ENCODE measurements around the gene PHF21B.
"Not testable (repeated sequence)": the region's sequence is repeated elsewhere in the genome, so short reads cannot be mapped to it uniquely, and the experiment has no call there.

The PHF21B gene

DNA sequence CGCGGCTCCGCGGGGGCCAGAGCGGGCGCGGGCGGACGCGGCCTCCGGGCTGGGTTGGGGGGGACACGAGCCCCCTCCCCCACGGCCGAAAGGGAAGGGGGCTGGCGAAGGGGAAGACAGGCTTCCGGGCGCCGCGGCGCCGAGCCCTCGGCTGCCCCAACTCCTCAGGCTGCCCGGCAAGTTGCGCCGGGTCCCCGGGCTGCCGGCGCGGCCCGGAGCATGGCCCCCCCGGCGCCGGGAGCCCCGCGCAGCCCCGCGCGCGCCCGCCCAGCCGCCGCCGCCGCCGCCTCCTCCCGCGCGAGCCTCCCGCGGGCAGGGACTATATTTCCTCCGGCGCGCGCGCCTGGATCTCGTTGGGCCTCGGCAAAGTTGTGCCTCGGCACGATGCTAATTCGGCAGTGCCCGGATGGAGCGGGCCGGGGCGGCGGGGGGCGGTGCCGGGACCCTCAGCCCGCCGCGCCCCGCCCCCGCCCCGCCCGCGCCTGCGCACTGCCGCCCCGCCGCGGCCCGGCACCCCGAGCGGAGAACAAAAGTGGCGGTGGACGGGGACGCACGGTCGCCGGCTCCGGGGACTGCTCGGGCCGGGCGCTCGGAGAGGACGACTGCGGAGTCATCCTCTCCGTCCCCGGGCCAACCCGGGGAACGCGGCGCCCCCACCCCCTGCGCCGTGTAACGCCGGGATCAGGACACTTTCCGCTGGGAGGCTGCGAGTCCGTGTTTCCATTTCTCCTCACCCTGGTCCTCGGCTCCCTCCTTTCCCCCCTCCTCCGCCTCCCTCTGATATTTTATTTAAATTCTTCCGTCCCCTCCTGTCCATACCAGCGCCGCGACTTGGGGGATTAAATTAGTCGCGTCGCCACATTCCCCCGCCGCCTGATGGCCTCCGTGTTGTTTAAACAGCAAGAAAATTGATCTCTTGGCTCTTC, at the start of gene PHF21B:
PHF21B (minus strand) TSS at position 400 of the 926 bp plus-strand sequence. CDS start 456 bp downstream, outside the sequence.
- Mint-ChIP-seq H3K9me3 (no peaks in the 10 kb centered on the region), H3K36me3 (ENCODE audit: low read depth) (peaks cover 2% of the 10 kb centered on the region), H3K27me3 (ENCODE audit: low read depth) (peaks cover 55% of the 10 kb centered on the region), H3K4me1 (ENCODE audit: low read depth) (peaks cover 9% of the 10 kb centered on the region), H3K27ac (no peak within 1 kb of the TSS), H3K4me3 (peak within 1 kb of the TSS; percentile 89)
- peak; percentile 10 for DNase-seq (ENCODE audit: low spot score)

GRCh38 chr22:45059296-45059695, 49.5 kb upstream of the PHF21B start:
- no peak overlapping the region for H3K4me3 Mint-ChIP-seq
- no peaks in the 10 kb centered on the region for H3K9me3 Mint-ChIP-seq
- no peak for DNase-seq (ENCODE audit: low spot score)
- H3K36me3 Mint-ChIP-seq (ENCODE audit: low read depth) = no peaks in the 10 kb centered on the region
- H3K4me1 Mint-ChIP-seq (ENCODE audit: low read depth) = peaks cover 4% of the 10 kb centered on the region
- no peaks in the 10 kb centered on the region for H3K27me3 Mint-ChIP-seq (ENCODE audit: low read depth)
- H3K27ac Mint-ChIP-seq = no peak overlapping the region

GRCh38 chr22:45058622-45058912, 48.8 kb upstream of the PHF21B start:
- no peak overlapping the region for H3K27ac Mint-ChIP-seq
- no peaks in the 10 kb centered on the region for H3K4me1 Mint-ChIP-seq (ENCODE audit: low read depth)
- no peaks in the 10 kb centered on the region for H3K27me3 Mint-ChIP-seq (ENCODE audit: low read depth)
- H3K36me3 Mint-ChIP-seq (ENCODE audit: low read depth) = no peaks in the 10 kb centered on the region
- H3K4me3 Mint-ChIP-seq = no peak overlapping the region
- H3K9me3 Mint-ChIP-seq = no peaks in the 10 kb centered on the region
- no peak for DNase-seq (ENCODE audit: low spot score)

GRCh38 chr22:45055936-45056335, 46.1 kb upstream of the PHF21B start:
- no peak for DNase-seq (ENCODE audit: low spot score)
- H3K4me3 Mint-ChIP-seq = no peak overlapping the region
- H3K27me3 Mint-ChIP-seq (ENCODE audit: low read depth) = no peaks in the 10 kb centered on the region
- no peaks in the 10 kb centered on the region for H3K36me3 Mint-ChIP-seq (ENCODE audit: low read depth)
- H3K9me3 Mint-ChIP-seq = no peaks in the 10 kb centered on the region
- no peaks in the 10 kb centered on the region for H3K4me1 Mint-ChIP-seq (ENCODE audit: low read depth)
- no peak overlapping the region for H3K27ac Mint-ChIP-seq

DNA sequence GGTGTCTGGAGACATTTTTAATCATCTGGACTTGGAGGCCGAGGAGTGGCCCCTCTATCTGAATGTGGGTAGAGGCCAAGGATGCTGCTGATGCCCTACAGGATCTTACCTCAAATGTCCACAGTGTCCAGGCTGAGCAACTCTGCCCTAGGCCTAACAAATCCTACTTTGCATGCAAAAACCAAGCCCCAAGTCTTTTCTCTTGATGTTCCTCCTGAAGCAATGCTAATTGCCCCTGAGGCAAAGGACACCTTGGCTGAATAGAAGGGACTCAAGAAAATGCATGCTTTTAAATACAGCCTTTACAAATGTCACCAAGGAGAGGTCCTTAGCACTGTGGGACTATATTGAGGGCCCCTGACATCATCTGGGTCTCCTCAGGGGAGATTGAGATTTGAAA, 43.8 kb upstream of the PHF21B start:
- Mint-ChIP-seq H3K36me3 (ENCODE audit: low read depth) (no peaks in the 10 kb centered on the region), H3K4me3 (no peak overlapping the region), H3K27ac (no peak overlapping the region), H3K4me1 (ENCODE audit: low read depth) (no peaks in the 10 kb centered on the region), H3K9me3 (no peaks in the 10 kb centered on the region), H3K27me3 (ENCODE audit: low read depth) (no peaks in the 10 kb centered on the region)
- DNase-seq (ENCODE audit: low spot score) = no peak

DNA sequence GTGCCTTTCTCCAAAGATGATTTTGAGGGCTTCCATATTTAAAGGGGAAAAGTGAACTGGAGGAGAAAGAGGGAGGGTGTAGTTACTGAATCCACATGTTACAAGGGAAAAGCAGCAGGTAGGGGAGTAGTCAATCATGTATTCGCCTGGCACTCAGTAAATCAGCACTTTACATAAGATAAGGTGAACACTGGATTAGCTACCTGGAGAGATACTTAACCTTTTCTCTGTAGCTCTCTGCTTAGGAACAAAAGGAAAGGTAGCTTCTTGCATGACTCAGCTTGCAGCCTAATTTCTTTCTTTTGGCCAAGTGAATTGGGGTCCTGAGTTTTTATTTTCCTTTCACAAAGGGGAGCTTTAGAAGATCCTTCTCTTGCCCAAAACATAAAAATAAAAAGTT, 43.3 kb upstream of the PHF21B start:
- Mint-ChIP-seq H3K36me3 (ENCODE audit: low read depth) (no peaks in the 10 kb centered on the region), H3K27me3 (ENCODE audit: low read depth) (no peaks in the 10 kb centered on the region), H3K4me1 (ENCODE audit: low read depth) (no peaks in the 10 kb centered on the region), H3K27ac (no peak overlapping the region), H3K9me3 (no peaks in the 10 kb centered on the region), H3K4me3 (no peak overlapping the region)
- DNase-seq (ENCODE audit: low spot score) = no peak

GRCh38 chr22:45052665-45053064, 42.9 kb upstream of the PHF21B start:
- H3K4me3 Mint-ChIP-seq; H3K27me3 Mint-ChIP-seq (ENCODE audit: low read depth); H3K4me1 Mint-ChIP-seq (ENCODE audit: low read depth); H3K36me3 Mint-ChIP-seq (ENCODE audit: low read depth); H3K9me3 Mint-ChIP-seq; DNase-seq (ENCODE audit: low spot score); H3K27ac Mint-ChIP-seq: not testable (repeated sequence)

- Mint-ChIP-seq H3K36me3 (ENCODE audit: low read depth) (no peaks in the 10 kb centered on the region), H3K27ac (no peak overlapping the region), H3K27me3 (ENCODE audit: low read depth) (no peaks in the 10 kb centered on the region), H3K9me3 (peaks cover 9% of the 10 kb centered on the region), H3K4me1 (ENCODE audit: low read depth) (no peaks in the 10 kb centered on the region), H3K4me3 (no peak overlapping the region)
- DNase-seq (ENCODE audit: low spot score) = no peak
Observed at GRCh38 chr22:45051946-45052345, 42.1 kb upstream of the PHF21B start.

- no peak overlapping the region for H3K27ac Mint-ChIP-seq
- H3K27me3 Mint-ChIP-seq (ENCODE audit: low read depth) = no peaks in the 10 kb centered on the region
- no peaks in the 10 kb centered on the region for H3K4me1 Mint-ChIP-seq (ENCODE audit: low read depth)
- H3K36me3 Mint-ChIP-seq (ENCODE audit: low read depth) = no peaks in the 10 kb centered on the region
- peaks cover 13% of the 10 kb centered on the region for H3K9me3 Mint-ChIP-seq
- DNase-seq (ENCODE audit: low spot score) = no peak
- H3K4me3 Mint-ChIP-seq = no peak overlapping the region
Observed at GRCh38 chr22:45051419-45051818, 41.6 kb upstream of the PHF21B start.

GRCh38 chr22:45047260-45047659, 37.5 kb upstream of the PHF21B start:
- Mint-ChIP-seq H3K4me1 (ENCODE audit: low read depth) (no peaks in the 10 kb centered on the region), H3K4me3 (no peak overlapping the region), H3K27me3 (ENCODE audit: low read depth) (no peaks in the 10 kb centered on the region), H3K9me3 (peaks cover 13% of the 10 kb centered on the region), H3K27ac (no peak overlapping the region), H3K36me3 (ENCODE audit: low read depth) (no peaks in the 10 kb centered on the region)
- DNase-seq (ENCODE audit: low spot score) = no peak

DNA sequence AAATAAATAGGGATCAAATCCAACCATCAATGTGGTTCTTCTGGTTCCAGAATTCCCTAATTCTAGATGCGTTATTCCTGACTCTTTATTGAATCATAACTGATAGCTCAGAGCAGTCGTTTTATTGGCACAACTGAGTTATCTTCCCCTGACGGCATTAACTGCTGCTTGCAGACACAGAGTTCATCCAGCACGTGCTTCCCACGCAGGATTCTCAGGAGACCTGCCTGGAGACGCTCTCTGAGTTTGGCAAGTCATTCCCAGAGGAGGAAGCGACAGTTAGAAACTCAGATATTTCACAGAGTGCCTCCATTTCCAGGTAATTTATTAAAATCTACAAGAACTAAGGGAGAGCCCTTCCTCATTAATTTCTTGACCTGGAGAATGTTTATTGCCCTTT, 35.4 kb upstream of the PHF21B start:
- no peak overlapping the region for H3K27ac Mint-ChIP-seq
- no peaks in the 10 kb centered on the region for H3K36me3 Mint-ChIP-seq (ENCODE audit: low read depth)
- DNase-seq (ENCODE audit: low spot score) = no peak
- H3K27me3 Mint-ChIP-seq (ENCODE audit: low read depth) = no peaks in the 10 kb centered on the region
- no peaks in the 10 kb centered on the region for H3K4me1 Mint-ChIP-seq (ENCODE audit: low read depth)
- H3K4me3 Mint-ChIP-seq = no peak overlapping the region
- peaks cover 13% of the 10 kb centered on the region for H3K9me3 Mint-ChIP-seq

DNA sequence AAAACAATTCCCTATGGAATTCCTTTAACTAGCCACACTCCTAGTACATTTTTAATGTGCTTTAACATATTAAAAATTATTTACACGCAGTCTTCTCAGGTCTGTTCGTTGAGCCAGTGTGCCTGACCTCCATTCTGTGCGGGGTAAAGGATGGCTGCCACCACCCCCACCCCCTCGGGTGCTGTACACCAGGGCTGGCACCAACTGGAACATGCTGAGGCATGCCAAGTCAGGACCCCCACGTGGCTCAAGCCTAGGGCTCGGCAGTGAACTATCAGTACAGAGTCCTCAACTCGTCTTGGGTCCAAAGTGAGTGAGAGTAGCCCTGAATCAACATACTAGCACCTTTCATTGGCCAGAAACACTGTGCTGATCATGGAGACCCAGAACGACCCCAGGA, 32.5 kb upstream of the PHF21B start:
- DNase-seq (ENCODE audit: low spot score) = no peak
- Mint-ChIP-seq H3K36me3 (ENCODE audit: low read depth) (no peaks in the 10 kb centered on the region), H3K9me3 (peaks cover 16% of the 10 kb centered on the region), H3K4me3 (no peak overlapping the region), H3K27me3 (ENCODE audit: low read depth) (no peaks in the 10 kb centered on the region), H3K27ac (no peak overlapping the region), H3K4me1 (ENCODE audit: low read depth) (no peaks in the 10 kb centered on the region)

GRCh38 chr22:45039133-45039532, 29.3 kb upstream of the PHF21B start:
- peaks cover 11% of the 10 kb centered on the region for H3K9me3 Mint-ChIP-seq
- no peak for DNase-seq (ENCODE audit: low spot score)
- H3K4me3 Mint-ChIP-seq = no peak overlapping the region
- H3K36me3 Mint-ChIP-seq (ENCODE audit: low read depth) = no peaks in the 10 kb centered on the region
- no peaks in the 10 kb centered on the region for H3K27me3 Mint-ChIP-seq (ENCODE audit: low read depth)
- no peaks in the 10 kb centered on the region for H3K4me1 Mint-ChIP-seq (ENCODE audit: low read depth)
- H3K27ac Mint-ChIP-seq = no peak overlapping the region

DNA sequence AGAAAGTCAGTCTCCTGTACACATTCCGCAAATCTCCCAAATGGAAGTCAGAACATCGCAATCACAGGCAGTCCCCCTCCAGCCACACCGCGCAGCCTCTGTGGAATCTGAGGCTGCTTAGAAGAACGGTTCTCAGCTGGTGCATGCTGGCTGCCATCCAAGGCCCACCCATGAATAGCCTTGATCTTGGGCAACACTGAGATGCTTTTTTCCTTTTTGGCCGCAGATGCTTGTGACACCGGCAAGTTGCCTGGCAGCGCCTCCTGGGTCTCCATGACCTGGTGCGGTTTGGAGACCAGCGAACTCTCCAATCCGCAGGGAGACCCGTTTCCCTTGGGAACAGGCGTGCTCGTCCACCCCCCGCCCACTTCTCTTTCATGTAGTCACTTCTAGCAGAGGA, 26.3 kb upstream of the PHF21B start:
- Mint-ChIP-seq H3K36me3 (ENCODE audit: low read depth) (no peaks in the 10 kb centered on the region), H3K4me1 (ENCODE audit: low read depth) (no peaks in the 10 kb centered on the region), H3K4me3 (no peak overlapping the region), H3K27me3 (ENCODE audit: low read depth) (no peaks in the 10 kb centered on the region), H3K9me3 (peaks cover 11% of the 10 kb centered on the region), H3K27ac (no peak overlapping the region)
- no peak for DNase-seq (ENCODE audit: low spot score)

GRCh38 chr22:45034821-45035220, 25.0 kb upstream of the PHF21B start:
- no peaks in the 10 kb centered on the region for H3K27me3 Mint-ChIP-seq (ENCODE audit: low read depth)
- no peak overlapping the region for H3K4me3 Mint-ChIP-seq
- DNase-seq (ENCODE audit: low spot score) = no peak
- H3K27ac Mint-ChIP-seq = no peak overlapping the region
- no peaks in the 10 kb centered on the region for H3K36me3 Mint-ChIP-seq (ENCODE audit: low read depth)
- H3K9me3 Mint-ChIP-seq = peaks cover 11% of the 10 kb centered on the region
- no peaks in the 10 kb centered on the region for H3K4me1 Mint-ChIP-seq (ENCODE audit: low read depth)

All from T-helper 2 cell treated with Interferon-gamma antibody and Interleukin-4, amounts not matched to agents 5 μg/mL and 100 μg/mL, for 36 hours (primary cell).